WTC11 (cell line): ENCODE measurements around the gene EBP.

Experiments
- ATF2 ChIP-seq: sonication (generic); formaldehyde crosslinking; IDR thresholded peaks from 2 replicates; pipeline ENCODE4 v1.8.1; 2022; ENCODE audit warnings: low read depth, missing genetic modification reagents, borderline replicate concordance
- CTCF ChIP-seq: fragments of 200-600 bp; IDR thresholded peaks from 2 replicates; pipeline ENCODE4 v1.8.0; 2022; ENCODE audit warnings: antibody characterized with exemption
- E2F1 ChIP-seq: sonication (generic); formaldehyde crosslinking; IDR thresholded peaks from 2 replicates; pipeline ENCODE4 v1.8.0; 2022; ENCODE audit warnings: mild to moderate bottlenecking, missing genetic modification reagents
- ETV6 ChIP-seq: sonication (generic); formaldehyde crosslinking; IDR thresholded peaks from 2 replicates; pipeline ENCODE4 v1.8.1; 2022; ENCODE audit warnings: mild to moderate bottlenecking, missing genetic modification reagents
- JUN ChIP-seq: sonication (generic); formaldehyde crosslinking; IDR thresholded peaks from 2 replicates; pipeline ENCODE4 v1.8.0; 2023; ENCODE audit warnings: mild to moderate bottlenecking, missing genetic modification reagents
- MAX ChIP-seq: sonication (generic); formaldehyde crosslinking; IDR thresholded peaks from 2 replicates; pipeline ENCODE4 v1.8.0; 2022; ENCODE audit warnings: mild to moderate bottlenecking, missing genetic modification reagents
- MXD4 ChIP-seq: fragments of 250-450 bp; sonication (Bioruptor Pico); IDR thresholded peaks from 2 replicates; pipeline ENCODE4 v1.8.0; 2021; ENCODE audit warnings: mild to moderate bottlenecking, moderate library complexity, borderline replicate concordance
- NR3C1 ChIP-seq: sonication (generic); formaldehyde crosslinking; conservative IDR thresholded peaks from 2 replicates; pipeline ENCODE4 v1.8.1; 2023; ENCODE audit warnings: low read depth, mild to moderate bottlenecking, missing genetic modification reagents
- SP1 ChIP-seq: sonication (generic); formaldehyde crosslinking; conservative IDR thresholded peaks from 2 replicates; pipeline ENCODE4 v1.8.1; 2022; ENCODE audit warnings: missing genetic modification reagents
- ZNF512 ChIP-seq: sonication (generic); formaldehyde crosslinking; IDR thresholded peaks from 2 replicates; pipeline ENCODE4 v1.8.1; 2022; ENCODE audit warnings: missing genetic modification reagents, borderline replicate concordance

GRCh38 chrX:48512371-48512935 is 9.2 kb upstream of the EBP start:
- no peak for TF ChIP-seq ATF2 (CRISPR knock-in tag)
- TF ChIP-seq E2F1 (CRISPR knock-in tag), result no peak
- TF ChIP-seq CTCF, result no peak
- TF ChIP-seq JUN (CRISPR knock-in tag), result no peak
- TF ChIP-seq SP1 (CRISPR knock-in tag), result no peak
- TF ChIP-seq ETV6 (CRISPR knock-in tag), result no peak
- no peak for TF ChIP-seq MXD4 (CRISPR knock-in tag)
- no peak for TF ChIP-seq MAX (CRISPR knock-in tag)
- TF ChIP-seq ZNF512 (CRISPR knock-in tag), result no peak
- no peak for TF ChIP-seq NR3C1 (CRISPR knock-in tag)
